ENCODE measurements around the gene GAGE10.
"Not testable (repeated sequence)": the region's sequence is repeated elsewhere in the genome, so short reads cannot be mapped to it uniquely, and the experiment has no call there.

DNA sequence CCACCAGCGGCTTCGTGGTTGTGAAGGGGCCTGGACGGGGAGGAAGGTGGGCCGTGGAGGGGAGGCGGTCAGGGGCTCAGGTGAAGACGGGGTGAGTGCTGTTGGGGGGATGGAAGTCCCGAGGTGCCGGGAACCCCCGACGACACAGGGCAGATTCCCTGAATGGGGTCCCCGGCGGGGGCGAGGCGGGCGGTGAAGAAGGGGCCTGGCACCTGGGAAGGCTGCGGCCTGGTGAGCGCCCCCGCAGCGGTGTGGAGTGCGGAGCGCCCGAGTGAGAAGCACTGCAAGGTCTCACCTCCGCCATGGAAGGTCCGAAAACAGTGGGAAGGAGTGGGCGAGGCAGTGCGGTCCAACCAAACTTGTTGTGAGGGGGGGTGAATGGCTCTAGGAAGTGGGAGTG is 28.4 kb downstream of the GAGE10 start:
- TF ChIP-seq, protein P1, sequence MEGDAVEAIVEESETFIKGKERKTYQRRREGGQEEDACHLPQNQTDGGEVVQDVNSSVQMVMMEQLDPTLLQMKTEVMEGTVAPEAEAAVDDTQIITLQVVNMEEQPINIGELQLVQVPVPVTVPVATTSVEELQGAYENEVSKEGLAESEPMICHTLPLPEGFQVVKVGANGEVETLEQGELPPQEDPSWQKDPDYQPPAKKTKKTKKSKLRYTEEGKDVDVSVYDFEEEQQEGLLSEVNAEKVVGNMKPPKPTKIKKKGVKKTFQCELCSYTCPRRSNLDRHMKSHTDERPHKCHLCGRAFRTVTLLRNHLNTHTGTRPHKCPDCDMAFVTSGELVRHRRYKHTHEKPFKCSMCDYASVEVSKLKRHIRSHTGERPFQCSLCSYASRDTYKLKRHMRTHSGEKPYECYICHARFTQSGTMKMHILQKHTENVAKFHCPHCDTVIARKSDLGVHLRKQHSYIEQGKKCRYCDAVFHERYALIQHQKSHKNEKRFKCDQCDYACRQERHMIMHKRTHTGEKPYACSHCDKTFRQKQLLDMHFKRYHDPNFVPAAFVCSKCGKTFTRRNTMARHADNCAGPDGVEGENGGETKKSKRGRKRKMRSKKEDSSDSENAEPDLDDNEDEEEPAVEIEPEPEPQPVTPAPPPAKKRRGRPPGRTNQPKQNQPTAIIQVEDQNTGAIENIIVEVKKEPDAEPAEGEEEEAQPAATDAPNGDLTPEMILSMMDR (IDR thresholded peaks at IDR 0.05): not testable (repeated sequence)
- TF ChIP-seq POLR2A, POLR2AphosphoS5 (IDR thresholded peaks at IDR 0.05): not testable (repeated sequence)

All from prostate gland (tissue), 2 donors.